Measurements from ENCODE around the gene PDE11A. TPM values are rescaled to one million over a fixed set of nuclear protein-coding genes. Genes with fewer than 3 reads are reported as not detected.
A peak's percentile ranks its signal among the peaks of the same experiment; 100 is the strongest.

Gene PDE11A
- total and polyA plus RNA-seq, 2 experiments from 2014 or later = 1.7 to 3.6 TPM

- no peaks in the 10 kb centered on the region for H3K36me3 ChIP-seq
- H3K27me3 ChIP-seq = no peaks in the 10 kb centered on the region
- peak overlapping the region; percentile 73 for H3K4me3 ChIP-seq
- no peaks in the 10 kb centered on the region for H3K9me3 ChIP-seq (ENCODE audit: low read depth)
- peaks cover 7% of the 10 kb centered on the region for H3K4me1 ChIP-seq (ENCODE audit: low read depth)
- TF ChIP-seq, protein P1, sequence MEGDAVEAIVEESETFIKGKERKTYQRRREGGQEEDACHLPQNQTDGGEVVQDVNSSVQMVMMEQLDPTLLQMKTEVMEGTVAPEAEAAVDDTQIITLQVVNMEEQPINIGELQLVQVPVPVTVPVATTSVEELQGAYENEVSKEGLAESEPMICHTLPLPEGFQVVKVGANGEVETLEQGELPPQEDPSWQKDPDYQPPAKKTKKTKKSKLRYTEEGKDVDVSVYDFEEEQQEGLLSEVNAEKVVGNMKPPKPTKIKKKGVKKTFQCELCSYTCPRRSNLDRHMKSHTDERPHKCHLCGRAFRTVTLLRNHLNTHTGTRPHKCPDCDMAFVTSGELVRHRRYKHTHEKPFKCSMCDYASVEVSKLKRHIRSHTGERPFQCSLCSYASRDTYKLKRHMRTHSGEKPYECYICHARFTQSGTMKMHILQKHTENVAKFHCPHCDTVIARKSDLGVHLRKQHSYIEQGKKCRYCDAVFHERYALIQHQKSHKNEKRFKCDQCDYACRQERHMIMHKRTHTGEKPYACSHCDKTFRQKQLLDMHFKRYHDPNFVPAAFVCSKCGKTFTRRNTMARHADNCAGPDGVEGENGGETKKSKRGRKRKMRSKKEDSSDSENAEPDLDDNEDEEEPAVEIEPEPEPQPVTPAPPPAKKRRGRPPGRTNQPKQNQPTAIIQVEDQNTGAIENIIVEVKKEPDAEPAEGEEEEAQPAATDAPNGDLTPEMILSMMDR (IDR thresholded peaks at IDR 0.05; ENCODE audit: low read depth, low read length) = no peak
- DNase-seq (ENCODE audit: low read depth in 1 of 2, low spot score in 1 of 2) = no peak
- peak overlapping the region; percentile 95 for H3K27ac ChIP-seq
These were observed 454.7 kb downstream of the PDE11A start for GRCh38 chr2:177617849-177618248.

DNA sequence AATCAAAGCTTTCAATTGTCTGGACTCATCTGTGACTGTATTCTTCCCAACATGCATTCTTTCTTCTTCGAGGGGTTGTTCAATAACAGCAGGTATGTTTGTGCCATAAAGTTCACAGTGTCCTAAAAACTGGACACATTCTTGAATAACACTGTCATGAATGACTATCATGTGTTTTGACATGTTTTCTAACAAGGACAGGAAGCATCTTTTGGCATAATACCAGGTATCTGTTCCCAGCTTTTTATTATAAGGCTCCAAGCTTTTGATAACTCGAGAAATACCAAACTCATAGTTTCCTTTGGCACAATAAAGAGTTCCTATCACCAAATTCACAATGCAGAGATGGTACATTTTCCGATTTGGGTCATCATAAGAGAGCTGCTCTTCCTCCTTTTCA lies 455.8 kb downstream of the PDE11A start:
- Histone ChIP-seq H3K4me1 (ENCODE audit: low read depth) (peaks cover 9% of the 10 kb centered on the region), H3K36me3 (no peaks in the 10 kb centered on the region), H3K27me3 (no peaks in the 10 kb centered on the region), H3K9me3 (ENCODE audit: low read depth) (no peaks in the 10 kb centered on the region), H3K27ac (no peak overlapping the region), H3K4me3 (no peak overlapping the region)
- DNase-seq (ENCODE audit: low read depth in 1 of 2, low spot score in 1 of 2) = no peak
- TF ChIP-seq, protein P1 (IDR thresholded peaks at IDR 0.05; ENCODE audit: low read depth, low read length) = no peak

- Histone ChIP-seq H3K36me3 (no peaks in the 10 kb centered on the region), H3K4me1 (ENCODE audit: low read depth) (peaks cover 16% of the 10 kb centered on the region), H3K9me3 (ENCODE audit: low read depth) (no peaks in the 10 kb centered on the region), H3K4me3 (no peak overlapping the region), H3K27me3 (no peaks in the 10 kb centered on the region), H3K27ac (no peak overlapping the region)
- TF ChIP-seq, protein P1 (IDR thresholded peaks at IDR 0.05; ENCODE audit: low read depth, low read length) = no peak
- DNase-seq (ENCODE audit: low read depth in 1 of 2, low spot score in 1 of 2) = no peak
These were observed 456.5 kb downstream of the PDE11A start for GRCh38 chr2:177616066-177616465.

GRCh38 chr2:177612659-177613058 lies 459.9 kb downstream of the PDE11A start:
- TF ChIP-seq, protein P1 (IDR thresholded peaks at IDR 0.05; ENCODE audit: low read depth, low read length) = no peak
- Histone ChIP-seq H3K27ac (no peak overlapping the region), H3K27me3 (no peaks in the 10 kb centered on the region), H3K4me1 (ENCODE audit: low read depth) (peaks cover 23% of the 10 kb centered on the region), H3K4me3 (no peak overlapping the region), H3K36me3 (no peaks in the 10 kb centered on the region), H3K9me3 (ENCODE audit: low read depth) (no peaks in the 10 kb centered on the region)
- DNase-seq (ENCODE audit: low read depth in 1 of 2, low spot score in 1 of 2) = no peak

GRCh38 chr2:177611310-177611886 lies 461.2 kb downstream of the PDE11A start:
- peaks cover 23% of the 10 kb centered on the region for H3K4me1 ChIP-seq (ENCODE audit: low read depth)
- H3K4me3 ChIP-seq = no peak overlapping the region

More at GRCh38 chr2:177611310-177611886, 461.2 kb downstream of the PDE11A start:
- Histone ChIP-seq H3K27me3 (no peaks in the 10 kb centered on the region), H3K36me3 (no peaks in the 10 kb centered on the region), H3K9me3 (ENCODE audit: low read depth) (no peaks in the 10 kb centered on the region), H3K27ac (no peak overlapping the region)
- DNase-seq (ENCODE audit: low read depth in 1 of 2, low spot score in 1 of 2) = no peak
- TF ChIP-seq, protein P1 (IDR thresholded peaks at IDR 0.05; ENCODE audit: low read depth, low read length) = no peak
